ENCODE data around the gene PLCB1.

PLCB1 gene

GRCh38 chr20:8786383-8786782, 654.3 kb downstream of the PLCB1 start:
- TF ChIP-seq CTCF (IDR thresholded peaks at IDR 0.05) = no peak
- Histone ChIP-seq H3K36me3 (no peaks in the 10 kb centered on the region), H3K27ac (no peak overlapping the region), H3K4me1 (ENCODE audit: control insufficient read depth in 1 of 2, insufficient read depth in 1 of 2, low read depth in 1 of 2, low read length in 1 of 2) (no peaks in the 10 kb centered on the region), H3K4me3 (ENCODE audit: low read depth in 1 of 2, low read length in 1 of 2) (no peak overlapping the region), H3K27me3 (no peaks in the 10 kb centered on the region), H3K9me3 (no peaks in the 10 kb centered on the region)

DNA sequence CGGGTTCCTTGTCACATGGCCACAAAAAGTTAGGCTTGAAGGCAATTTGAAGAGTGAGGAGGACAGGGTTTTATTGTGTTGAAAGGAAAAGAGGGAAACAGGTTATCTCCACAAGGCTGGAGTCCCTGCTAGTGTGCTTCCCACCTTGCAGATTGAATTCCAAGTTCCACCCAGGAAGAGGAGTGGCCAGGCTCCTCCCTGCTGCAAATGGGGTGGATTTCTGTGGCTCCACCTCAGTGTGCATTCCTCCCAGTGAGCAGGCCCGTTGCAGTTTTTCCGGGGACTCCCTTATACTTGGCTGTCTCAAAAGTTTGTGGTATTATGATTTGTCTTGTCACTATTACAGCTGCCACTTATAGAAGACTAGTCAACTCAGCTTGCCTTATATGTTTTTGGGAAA, 655.0 kb downstream of the PLCB1 start:
- Histone ChIP-seq H3K9me3 (no peaks in the 10 kb centered on the region), H3K27me3 (no peaks in the 10 kb centered on the region), H3K27ac (no peak overlapping the region), H3K4me3 (ENCODE audit: low read depth in 1 of 2, low read length in 1 of 2) (no peak overlapping the region), H3K36me3 (no peaks in the 10 kb centered on the region), H3K4me1 (ENCODE audit: control insufficient read depth in 1 of 2, insufficient read depth in 1 of 2, low read depth in 1 of 2, low read length in 1 of 2) (no peaks in the 10 kb centered on the region)
- no peak for TF ChIP-seq CTCF (IDR thresholded peaks at IDR 0.05)

GRCh38 chr20:8788275-8788674, 656.2 kb downstream of the PLCB1 start:
- no peaks in the 10 kb centered on the region for H3K36me3 ChIP-seq
- H3K9me3 ChIP-seq = no peaks in the 10 kb centered on the region
- no peak for TF ChIP-seq CTCF (IDR thresholded peaks at IDR 0.05)
- no peaks in the 10 kb centered on the region for H3K4me1 ChIP-seq (ENCODE audit: control insufficient read depth in 1 of 2, insufficient read depth in 1 of 2, low read depth in 1 of 2, low read length in 1 of 2)
- H3K27me3 ChIP-seq = no peaks in the 10 kb centered on the region
- H3K27ac ChIP-seq = no peak overlapping the region
- no peak overlapping the region for H3K4me3 ChIP-seq (ENCODE audit: low read depth in 1 of 2, low read length in 1 of 2)

- Histone ChIP-seq H3K4me3 (ENCODE audit: low read depth in 1 of 2, low read length in 1 of 2) (no peak overlapping the region), H3K9me3 (no peaks in the 10 kb centered on the region), H3K27ac (no peak overlapping the region), H3K36me3 (no peaks in the 10 kb centered on the region), H3K27me3 (no peaks in the 10 kb centered on the region), H3K4me1 (ENCODE audit: control insufficient read depth in 1 of 2, insufficient read depth in 1 of 2, low read depth in 1 of 2, low read length in 1 of 2) (no peaks in the 10 kb centered on the region)
- no peak for TF ChIP-seq CTCF (IDR thresholded peaks at IDR 0.05)
Observed at GRCh38 chr20:8788831-8789230, 656.8 kb downstream of the PLCB1 start.

DNA sequence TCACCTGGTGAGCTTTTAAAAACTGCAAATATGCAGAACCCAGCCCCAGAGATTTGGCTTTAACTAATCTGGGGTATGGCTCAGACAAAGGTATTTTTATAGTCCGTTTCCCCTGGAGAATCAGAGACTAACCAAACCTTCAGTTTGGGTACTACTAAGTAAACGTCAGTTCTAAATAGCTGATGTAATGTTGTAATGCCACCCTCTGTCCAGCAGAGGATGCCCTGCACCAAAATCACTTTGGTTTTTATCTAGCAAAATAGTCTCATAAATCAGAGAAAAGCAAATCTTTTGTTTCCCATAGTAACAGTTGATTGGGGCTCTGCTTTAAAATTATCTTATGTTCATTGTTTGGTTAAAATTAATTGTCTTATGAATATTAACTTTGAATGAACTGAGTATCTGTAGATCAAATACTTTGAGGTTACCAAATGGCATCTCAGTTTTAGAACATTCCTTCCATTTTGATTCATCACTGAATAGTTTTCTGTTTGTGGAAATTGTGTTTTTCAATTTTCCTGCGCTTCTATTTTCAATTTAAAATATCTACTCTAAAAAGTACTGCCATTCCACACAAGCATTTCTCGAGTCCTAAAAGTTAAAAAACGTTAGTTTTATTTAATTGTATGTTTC, 658.5 kb downstream of the PLCB1 start:
- no peaks in the 10 kb centered on the region for H3K27me3 ChIP-seq
- H3K27ac ChIP-seq = no peak overlapping the region
- H3K4me3 ChIP-seq (ENCODE audit: low read depth in 1 of 2, low read length in 1 of 2) = no peak overlapping the region
- H3K9me3 ChIP-seq = no peaks in the 10 kb centered on the region
- TF ChIP-seq CTCF (IDR thresholded peaks at IDR 0.05) = no peak
- no peaks in the 10 kb centered on the region for H3K4me1 ChIP-seq (ENCODE audit: control insufficient read depth in 1 of 2, insufficient read depth in 1 of 2, low read depth in 1 of 2, low read length in 1 of 2)
- H3K36me3 ChIP-seq = no peaks in the 10 kb centered on the region

GRCh38 chr20:8795404-8795803, 663.3 kb downstream of the PLCB1 start:
- Histone ChIP-seq H3K27ac (no peak overlapping the region), H3K27me3 (no peaks in the 10 kb centered on the region), H3K4me3 (ENCODE audit: low read depth in 1 of 2, low read length in 1 of 2) (no peak overlapping the region), H3K4me1 (ENCODE audit: control insufficient read depth in 1 of 2, insufficient read depth in 1 of 2, low read depth in 1 of 2, low read length in 1 of 2) (no peaks in the 10 kb centered on the region), H3K9me3 (no peaks in the 10 kb centered on the region), H3K36me3 (no peaks in the 10 kb centered on the region)
- TF ChIP-seq CTCF (IDR thresholded peaks at IDR 0.05) = no peak

Data from neutrophil (primary cell).